HEK293 (cell line): ENCODE results near the gene SNAPC2.

Experiments used
- ATF2 ChIP-seq: fragments of 450-650 bp; formaldehyde crosslinking; IDR thresholded peaks from 2 replicates; pipeline ENCODE4 v1.5.1; 2016; ENCODE audit warnings: missing biosample characterization, missing genetic modification characterization, low read depth
- ELK4 ChIP-seq: IDR thresholded peaks from 2 replicates; pipeline ENCODE4 v1.6.1; 2011; ENCODE audit warnings: mild to moderate bottlenecking, low read depth, low read length, borderline replicate concordance
- HIC1 ChIP-seq: fragments of 450-650 bp; formaldehyde crosslinking; IDR thresholded peaks from 2 replicates; pipeline ENCODE4 v1.5.1; 2016; ENCODE audit warnings: missing biosample characterization, missing genetic modification characterization
- HOXA7 ChIP-seq: sonication (generic); formaldehyde crosslinking; IDR thresholded peaks from 2 replicates; pipeline ENCODE4 v1.8.1; 2022; ENCODE audit warnings: missing genetic modification reagents, borderline replicate concordance
- OSR2 ChIP-seq: fragments of 450-650 bp; formaldehyde crosslinking; IDR thresholded peaks from 2 replicates; pipeline ENCODE4 v1.5.1; 2016; ENCODE audit warnings: missing biosample characterization, missing genetic modification characterization
- TRIM28 ChIP-seq: IDR thresholded peaks from 2 replicates; pipeline ENCODE4 v1.6.1; 2011; ENCODE audit warnings: low read length, control low read depth, borderline replicate concordance
- ZFHX2 ChIP-seq: fragments of 450-650 bp; formaldehyde crosslinking; conservative IDR thresholded peaks from 2 replicates; pipeline ENCODE4 v1.5.1; 2016; ENCODE audit warnings: missing biosample characterization, missing genetic modification characterization
- ZIC2 ChIP-seq: fragments of 450-650 bp; formaldehyde crosslinking; IDR thresholded peaks from 2 replicates; pipeline ENCODE4 v1.5.1; 2016; ENCODE audit warnings: missing biosample characterization, missing genetic modification characterization
- ZNF169 ChIP-seq: fragments of 450-650 bp; formaldehyde crosslinking; IDR thresholded peaks from 2 replicates; pipeline ENCODE4 v1.5.1; 2016; ENCODE audit warnings: missing biosample characterization, missing genetic modification characterization
- ZNF2 ChIP-seq: fragments of 450-650 bp; formaldehyde crosslinking; IDR thresholded peaks from 2 replicates; pipeline ENCODE4 v1.5.1; 2016; ENCODE audit warnings: missing biosample characterization, missing genetic modification characterization
- ZNF521 ChIP-seq: fragments of 450-650 bp; formaldehyde crosslinking; IDR thresholded peaks from 2 replicates; pipeline ENCODE4 v1.5.1; 2017; ENCODE audit warnings: missing biosample characterization, mild to moderate bottlenecking, missing genetic modification characterization
- ZNF529 ChIP-seq: fragments of 450-650 bp; formaldehyde crosslinking; IDR thresholded peaks from 2 replicates; pipeline ENCODE4 v1.5.1; 2017; ENCODE audit warnings: missing genetic modification characterization, missing biosample characterization; ENCODE audit not compliant: insufficient replicate concordance
- ZNF596 ChIP-seq: fragments of 450-650 bp; IDR thresholded peaks from 2 replicates; pipeline ENCODE4 v1.5.0; 2018; ENCODE audit warnings: missing biosample characterization, mild to moderate bottlenecking, missing genetic modification characterization, moderate library complexity
- ZNF76 ChIP-seq: fragments of 450-650 bp; formaldehyde crosslinking; IDR thresholded peaks from 2 replicates; pipeline ENCODE4; 2016; ENCODE audit warnings: low read depth, missing biosample characterization, missing genetic modification characterization, borderline replicate concordance
- ZNF792 ChIP-seq: fragments of 450-650 bp; formaldehyde crosslinking; IDR thresholded peaks from 2 replicates; pipeline ENCODE4 v1.5.1; 2016; ENCODE audit warnings: missing biosample characterization, missing genetic modification characterization
- ZSCAN4 ChIP-seq: fragments of 450-650 bp; formaldehyde crosslinking; IDR thresholded peaks from 2 replicates; pipeline ENCODE4 v1.5.1; 2017; ENCODE audit warnings: missing biosample characterization, missing genetic modification characterization
- ZSCAN5A ChIP-seq: fragments of 450-650 bp; formaldehyde crosslinking; IDR thresholded peaks from 2 replicates; pipeline ENCODE4 v1.5.1; 2016; ENCODE audit warnings: missing biosample characterization, missing genetic modification characterization
- TF ChIP-seq, protein P1 (sequence below): fragments of 450-650 bp; formaldehyde crosslinking; IDR thresholded peaks from 2 replicates; pipeline ENCODE4 v1.5.1; 2016; ENCODE audit warnings: missing biosample characterization, missing genetic modification characterization
- TF ChIP-seq, protein P2 (sequence below): fragments of 450-650 bp; formaldehyde crosslinking; IDR thresholded peaks from 2 replicates; pipeline ENCODE4 v1.5.1; 2016; ENCODE audit warnings: missing biosample characterization, missing genetic modification characterization
- TF ChIP-seq, protein P3 (sequence below): fragments of 450-650 bp; formaldehyde crosslinking; IDR thresholded peaks from 2 replicates; pipeline ENCODE4 v1.5.1; 2016; ENCODE audit warnings: missing biosample characterization, missing genetic modification characterization

Gene SNAPC2

DNA sequence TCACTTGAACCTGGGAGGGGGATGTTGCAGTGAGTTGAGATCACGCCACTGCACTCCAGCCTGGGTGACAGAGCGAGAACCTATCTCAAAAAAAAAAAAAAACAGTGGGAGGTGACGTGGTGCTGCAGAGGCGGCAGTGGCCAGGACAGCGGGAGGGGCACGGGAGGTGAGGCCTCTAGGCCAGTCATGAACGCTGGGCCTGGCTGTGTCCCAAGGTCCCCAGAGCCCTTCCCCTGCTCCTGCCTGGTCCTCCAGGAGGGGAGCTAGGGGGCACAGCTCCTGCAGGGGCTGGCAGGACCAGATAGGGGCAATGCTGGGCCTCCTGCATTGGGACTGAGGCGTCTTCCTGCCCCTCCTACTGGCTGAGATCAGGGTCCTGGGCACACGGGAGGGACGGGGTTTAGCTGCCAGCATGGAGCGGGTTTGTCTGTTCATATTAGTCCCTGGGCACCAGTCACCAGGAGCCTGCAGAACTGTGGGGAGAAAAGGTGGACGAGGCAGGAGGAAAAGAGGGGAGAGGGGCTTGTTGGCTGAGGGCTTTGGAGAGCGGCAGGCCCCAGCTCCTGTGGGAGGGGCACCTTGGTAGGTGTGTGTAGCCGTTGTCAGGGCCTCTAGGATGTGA, 11.9 kb upstream of the SNAPC2 start (continued):
- TF ChIP-seq ZSCAN5A (tag by site-specific recombination) (no peak), HIC1 (peak; percentile 8; the same call in 1 of the 2 replicates), ZNF521 (no peak), ZFHX2 (tag by site-specific recombination) (peak; percentile 79), ELK4 (no peak), ZNF596 (tag by site-specific recombination) (no peak), OSR2 (tag by site-specific recombination) (0 out of 2 replicates have a peak, but pooled peaks have one; percentile 31), ZNF529 (tag by site-specific recombination) (no peak), ZNF169 (no peak), HOXA7 (CRISPR knock-in tag) (no peak), ATF2 (no peak), ZNF76 (tag by site-specific recombination) (no peak), ZSCAN4 (no peak), TRIM28 (no peak), ZIC2 (tag by site-specific recombination) (peak; percentile 29), ZNF792 (no peak), ZNF2 (no peak)
- TF ChIP-seq, protein P1, sequence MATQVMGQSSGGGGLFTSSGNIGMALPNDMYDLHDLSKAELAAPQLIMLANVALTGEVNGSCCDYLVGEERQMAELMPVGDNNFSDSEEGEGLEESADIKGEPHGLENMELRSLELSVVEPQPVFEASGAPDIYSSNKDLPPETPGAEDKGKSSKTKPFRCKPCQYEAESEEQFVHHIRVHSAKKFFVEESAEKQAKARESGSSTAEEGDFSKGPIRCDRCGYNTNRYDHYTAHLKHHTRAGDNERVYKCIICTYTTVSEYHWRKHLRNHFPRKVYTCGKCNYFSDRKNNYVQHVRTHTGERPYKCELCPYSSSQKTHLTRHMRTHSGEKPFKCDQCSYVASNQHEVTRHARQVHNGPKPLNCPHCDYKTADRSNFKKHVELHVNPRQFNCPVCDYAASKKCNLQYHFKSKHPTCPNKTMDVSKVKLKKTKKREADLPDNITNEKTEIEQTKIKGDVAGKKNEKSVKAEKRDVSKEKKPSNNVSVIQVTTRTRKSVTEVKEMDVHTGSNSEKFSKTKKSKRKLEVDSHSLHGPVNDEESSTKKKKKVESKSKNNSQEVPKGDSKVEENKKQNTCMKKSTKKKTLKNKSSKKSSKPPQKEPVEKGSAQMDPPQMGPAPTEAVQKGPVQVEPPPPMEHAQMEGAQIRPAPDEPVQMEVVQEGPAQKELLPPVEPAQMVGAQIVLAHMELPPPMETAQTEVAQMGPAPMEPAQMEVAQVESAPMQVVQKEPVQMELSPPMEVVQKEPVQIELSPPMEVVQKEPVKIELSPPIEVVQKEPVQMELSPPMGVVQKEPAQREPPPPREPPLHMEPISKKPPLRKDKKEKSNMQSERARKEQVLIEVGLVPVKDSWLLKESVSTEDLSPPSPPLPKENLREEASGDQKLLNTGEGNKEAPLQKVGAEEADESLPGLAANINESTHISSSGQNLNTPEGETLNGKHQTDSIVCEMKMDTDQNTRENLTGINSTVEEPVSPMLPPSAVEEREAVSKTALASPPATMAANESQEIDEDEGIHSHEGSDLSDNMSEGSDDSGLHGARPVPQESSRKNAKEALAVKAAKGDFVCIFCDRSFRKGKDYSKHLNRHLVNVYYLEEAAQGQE (tag by site-specific recombination) = 0 out of 2 replicates have a peak, but pooled peaks have one; percentile 20
- TF ChIP-seq, protein P2, sequence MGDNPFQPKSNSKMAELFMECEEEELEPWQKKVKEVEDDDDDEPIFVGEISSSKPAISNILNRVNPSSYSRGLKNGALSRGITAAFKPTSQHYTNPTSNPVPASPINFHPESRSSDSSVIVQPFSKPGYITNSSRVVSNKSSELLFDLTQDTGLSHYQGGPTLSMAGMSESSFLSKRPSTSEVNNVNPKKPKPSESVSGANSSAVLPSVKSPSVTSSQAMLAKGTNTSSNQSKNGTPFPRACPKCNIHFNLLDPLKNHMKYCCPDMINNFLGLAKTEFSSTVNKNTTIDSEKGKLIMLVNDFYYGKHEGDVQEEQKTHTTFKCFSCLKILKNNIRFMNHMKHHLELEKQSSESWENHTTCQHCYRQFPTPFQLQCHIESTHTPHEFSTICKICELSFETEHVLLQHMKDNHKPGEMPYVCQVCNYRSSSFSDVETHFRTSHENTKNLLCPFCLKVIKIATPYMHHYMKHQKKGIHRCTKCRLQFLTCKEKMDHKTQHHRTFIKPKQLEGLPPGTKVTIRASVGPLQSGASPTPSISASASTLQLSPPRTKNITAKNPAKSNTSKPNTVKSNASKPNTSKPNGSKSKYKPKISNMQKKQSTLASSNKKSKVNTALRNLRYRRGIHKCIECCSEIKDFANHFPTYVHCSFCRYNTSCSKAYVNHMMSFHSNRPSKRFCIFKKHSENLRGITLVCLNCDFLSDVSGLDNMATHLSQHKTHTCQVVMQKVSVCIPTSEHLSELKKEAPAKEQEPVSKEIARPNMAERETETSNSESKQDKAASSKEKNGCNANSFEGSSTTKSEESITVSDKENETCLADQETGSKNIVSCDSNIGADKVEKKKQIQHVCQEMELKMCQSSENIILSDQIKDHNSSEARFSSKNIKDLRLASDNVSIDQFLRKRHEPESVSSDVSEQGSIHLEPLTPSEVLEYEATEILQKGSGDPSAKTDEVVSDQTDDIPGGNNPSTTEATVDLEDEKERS = no peak
- TF ChIP-seq, protein P3, sequence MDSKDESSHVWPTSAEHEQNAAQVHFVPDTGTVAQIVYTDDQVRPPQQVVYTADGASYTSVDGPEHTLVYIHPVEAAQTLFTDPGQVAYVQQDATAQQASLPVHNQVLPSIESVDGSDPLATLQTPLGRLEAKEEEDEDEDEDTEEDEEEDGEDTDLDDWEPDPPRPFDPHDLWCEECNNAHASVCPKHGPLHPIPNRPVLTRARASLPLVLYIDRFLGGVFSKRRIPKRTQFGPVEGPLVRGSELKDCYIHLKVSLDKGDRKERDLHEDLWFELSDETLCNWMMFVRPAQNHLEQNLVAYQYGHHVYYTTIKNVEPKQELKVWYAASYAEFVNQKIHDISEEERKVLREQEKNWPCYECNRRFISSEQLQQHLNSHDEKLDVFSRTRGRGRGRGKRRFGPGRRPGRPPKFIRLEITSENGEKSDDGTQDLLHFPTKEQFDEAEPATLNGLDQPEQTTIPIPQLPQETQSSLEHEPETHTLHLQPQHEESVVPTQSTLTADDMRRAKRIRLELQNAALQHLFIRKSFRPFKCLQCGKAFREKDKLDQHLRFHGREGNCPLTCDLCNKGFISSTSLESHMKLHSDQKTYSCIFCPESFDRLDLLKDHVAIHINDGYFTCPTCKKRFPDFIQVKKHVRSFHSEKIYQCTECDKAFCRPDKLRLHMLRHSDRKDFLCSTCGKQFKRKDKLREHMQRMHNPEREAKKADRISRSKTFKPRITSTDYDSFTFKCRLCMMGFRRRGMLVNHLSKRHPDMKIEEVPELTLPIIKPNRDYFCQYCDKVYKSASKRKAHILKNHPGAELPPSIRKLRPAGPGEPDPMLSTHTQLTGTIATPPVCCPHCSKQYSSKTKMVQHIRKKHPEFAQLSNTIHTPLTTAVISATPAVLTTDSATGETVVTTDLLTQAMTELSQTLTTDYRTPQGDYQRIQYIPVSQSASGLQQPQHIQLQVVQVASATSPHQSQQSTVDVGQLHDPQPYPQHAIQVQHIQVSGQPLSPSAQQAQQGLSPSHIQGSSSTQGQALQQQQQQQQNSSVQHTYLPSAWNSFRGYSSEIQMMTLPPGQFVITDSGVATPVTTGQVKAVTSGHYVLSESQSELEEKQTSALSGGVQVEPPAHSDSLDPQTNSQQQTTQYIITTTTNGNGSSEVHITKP (tag by site-specific recombination) = no peak
